DOHH2 (cell line): ENCODE data around the gene FCRL1.

Experiments used
- CTCF ChIP-seq: fragments of 200-600 bp; sonication (generic); IDR thresholded peaks from one replicate; pipeline ENCODE4 v1.5.1; 2014; ENCODE audit warnings: antibody characterized with exemption, mild to moderate bottlenecking, low read depth, low read length; ENCODE audit not compliant: poor library complexity, severe bottlenecking
- EZH2phosphoT487 ChIP-seq: fragments of 200-600 bp; sonication (generic); IDR thresholded peaks from 2 replicates; pipeline ENCODE4 v1.6.1; 2017; ENCODE audit warnings: borderline replicate concordance, mild to moderate bottlenecking, antibody characterized with exemption, low read length, moderate library complexity, mixed read lengths

- TF ChIP-seq CTCF (no peak), EZH2phosphoT487 (no peak)
Observed at GRCh38 chr1:157775101-157775870, 44.6 kb downstream of the FCRL1 start.
